ENCODE results near the gene POLG.

Gene POLG

DNA sequence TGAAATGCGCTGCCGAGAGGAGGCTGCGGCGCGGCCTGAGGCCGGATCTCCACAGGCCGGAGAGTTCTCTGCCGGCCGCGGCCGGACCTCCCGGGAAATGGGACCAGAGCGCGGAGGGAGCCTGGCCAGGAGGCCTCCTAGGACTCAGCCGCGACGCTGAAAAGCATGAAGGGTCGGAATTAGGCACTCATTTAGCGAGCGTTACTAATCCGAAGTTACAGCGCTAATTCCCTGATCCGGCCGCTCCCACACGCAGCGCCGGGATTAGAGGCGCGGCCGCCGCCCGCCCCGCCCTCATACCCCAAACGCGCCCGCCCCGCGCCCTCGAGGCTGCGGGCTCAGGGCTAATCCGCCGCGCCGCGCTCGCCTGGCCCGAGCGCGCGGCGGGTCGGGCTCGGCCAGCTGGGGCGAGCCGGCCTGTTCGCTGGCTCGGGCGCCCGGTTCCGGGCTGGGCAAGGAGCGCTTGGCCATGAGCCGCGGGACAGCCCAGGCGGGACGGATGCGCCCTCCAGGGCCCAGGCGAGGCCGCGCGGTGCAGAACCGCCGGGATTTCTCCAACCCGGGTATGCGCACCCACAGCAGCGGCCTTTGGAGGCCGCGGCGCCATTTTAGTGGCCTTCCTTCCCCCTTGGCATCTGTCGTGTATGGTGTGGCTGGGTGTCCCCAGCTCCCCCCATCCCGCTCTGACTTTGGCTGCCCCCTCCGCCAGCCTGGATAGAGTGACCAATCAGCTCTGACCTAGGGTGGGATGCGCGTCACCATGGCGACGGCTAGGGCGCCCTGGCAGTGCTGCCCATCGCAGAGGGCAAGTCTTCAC, 36.8 kb upstream of the POLG start:
- H3K4me3 ChIP-seq (ENCODE audit: low read length), result no peak overlapping the region
- DNase-seq (ENCODE audit: low read depth, low spot score), result no peak

DNA sequence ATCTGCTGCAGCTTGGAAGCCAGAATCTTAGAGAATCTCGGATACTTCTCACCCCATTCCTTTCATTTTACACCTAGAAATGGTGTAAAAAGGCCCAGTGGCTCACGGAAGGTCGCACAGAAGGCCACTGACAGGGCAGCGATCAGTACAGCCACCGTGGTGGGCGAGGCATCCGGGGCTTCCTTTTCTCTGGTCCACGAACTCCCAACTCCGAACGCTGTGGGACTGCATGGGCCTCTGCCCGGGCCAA, 36.3 kb upstream of the POLG start:
- DNase-seq (ENCODE audit: low read depth, low spot score), result no peak
- H3K4me3 ChIP-seq (ENCODE audit: low read length), result no peak overlapping the region

DNA sequence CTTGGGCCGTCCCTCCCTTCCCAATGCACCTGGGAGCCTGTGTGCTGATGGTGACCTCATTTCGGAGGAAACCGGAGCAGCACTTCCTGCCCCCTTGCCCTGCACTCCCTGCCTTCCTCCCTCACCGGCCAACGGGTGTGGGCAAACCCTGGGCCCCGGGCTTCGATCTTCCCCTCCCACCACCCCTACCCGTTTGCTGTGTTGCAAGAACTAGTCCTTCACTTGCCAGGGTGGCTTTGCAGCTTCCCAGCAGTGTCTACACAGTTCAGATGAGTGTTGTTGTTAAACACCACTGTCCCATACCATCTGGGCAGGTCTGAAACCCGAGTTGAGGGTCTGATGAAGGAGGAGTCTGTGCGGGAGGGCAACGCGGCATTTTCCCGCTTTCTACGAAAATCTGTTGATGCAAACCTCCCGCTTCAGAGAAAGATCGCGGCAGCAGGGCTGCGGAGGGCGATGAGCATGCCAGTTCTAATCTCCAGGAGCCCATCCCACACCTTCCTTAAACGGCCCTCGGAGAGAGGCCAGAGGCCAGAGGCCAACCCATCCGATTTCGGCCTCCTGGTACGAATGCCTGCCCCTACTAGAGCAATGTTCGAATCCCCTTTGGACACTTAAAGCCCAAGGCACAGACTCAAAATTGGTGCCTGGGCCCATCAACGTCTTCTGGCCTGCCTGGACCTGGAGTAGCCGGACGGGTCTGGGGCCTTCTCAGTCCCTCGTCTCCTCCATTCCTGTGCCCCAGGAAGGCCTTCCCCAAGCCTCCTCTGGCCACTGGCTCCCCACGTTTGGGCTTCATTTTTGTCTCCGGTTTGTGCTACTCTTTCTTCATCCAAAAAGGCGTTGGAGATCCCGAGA, 35.7 kb upstream of the POLG start:
- H3K4me3 ChIP-seq (ENCODE audit: low read length), result no peak overlapping the region
- no peak for DNase-seq (ENCODE audit: low read depth, low spot score)

DNA sequence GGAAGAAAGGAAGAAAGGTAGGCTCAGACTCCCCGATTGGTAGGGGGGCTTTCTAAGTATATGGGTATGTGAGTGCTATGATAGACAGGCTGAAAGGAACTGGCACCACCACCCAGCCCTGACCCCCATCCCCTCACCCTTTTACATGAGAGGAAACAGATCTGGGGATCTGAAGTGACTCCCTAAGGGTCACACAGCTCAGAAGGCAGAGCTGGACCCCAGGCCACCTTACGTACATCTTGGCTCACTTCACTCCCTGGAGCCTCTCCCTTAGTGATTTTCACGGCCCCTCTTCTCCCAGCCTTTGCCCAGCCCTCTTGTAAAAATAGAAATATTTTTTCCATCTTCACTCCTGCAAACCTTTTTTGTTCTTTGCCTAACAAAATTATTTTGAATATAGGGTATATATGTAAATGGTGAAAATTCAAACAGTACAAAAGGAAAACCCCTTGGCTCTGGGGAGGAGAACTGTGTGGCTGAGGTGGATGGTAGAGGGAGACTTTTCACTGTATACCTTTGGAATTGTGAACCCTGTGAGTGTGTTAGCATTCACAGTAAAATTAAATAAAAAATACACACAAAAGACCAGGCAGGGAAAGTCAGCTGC, 34.8 kb upstream of the POLG start:
- no peak overlapping the region for H3K4me3 ChIP-seq (ENCODE audit: low read length)
- no peak for DNase-seq (ENCODE audit: low read depth, low spot score)

DNA sequence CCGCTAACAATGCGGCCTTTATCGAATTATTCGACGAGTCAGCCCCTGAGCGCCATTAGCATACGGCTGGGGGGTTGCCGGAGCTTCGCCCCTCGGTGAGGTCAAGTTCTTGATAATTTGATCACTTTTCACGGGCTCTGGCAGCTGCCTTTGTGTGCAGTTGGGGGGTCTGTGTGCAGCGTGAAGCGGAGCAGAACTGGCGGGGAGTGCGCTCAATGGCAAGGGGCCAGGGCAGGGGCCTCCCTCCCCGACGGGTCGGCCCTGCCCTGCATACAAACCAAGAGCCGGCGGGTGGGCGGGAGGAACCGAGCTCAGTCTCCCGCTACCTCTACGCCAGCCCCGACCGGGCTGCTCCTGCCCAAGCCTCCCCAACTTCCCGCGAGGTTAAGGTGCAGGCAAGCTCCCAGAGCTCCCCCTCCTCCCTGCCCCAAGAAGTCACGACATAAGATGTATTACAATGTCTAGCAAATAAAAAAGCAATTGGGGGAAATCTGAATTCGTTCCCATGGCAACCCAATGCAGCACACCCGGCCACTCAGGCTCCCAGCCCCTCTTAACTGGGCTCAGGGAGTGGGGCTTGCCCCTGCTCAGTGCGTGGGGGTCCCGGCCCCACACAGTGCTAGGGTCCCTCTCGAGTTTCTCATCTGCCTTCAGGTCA, 34.1 kb upstream of the POLG start:
- no peak for DNase-seq (ENCODE audit: low read depth, low spot score)
- H3K4me3 ChIP-seq (ENCODE audit: low read length), result peak overlapping the region; percentile 59; the same call in 1 of the 2 replicates

DNA sequence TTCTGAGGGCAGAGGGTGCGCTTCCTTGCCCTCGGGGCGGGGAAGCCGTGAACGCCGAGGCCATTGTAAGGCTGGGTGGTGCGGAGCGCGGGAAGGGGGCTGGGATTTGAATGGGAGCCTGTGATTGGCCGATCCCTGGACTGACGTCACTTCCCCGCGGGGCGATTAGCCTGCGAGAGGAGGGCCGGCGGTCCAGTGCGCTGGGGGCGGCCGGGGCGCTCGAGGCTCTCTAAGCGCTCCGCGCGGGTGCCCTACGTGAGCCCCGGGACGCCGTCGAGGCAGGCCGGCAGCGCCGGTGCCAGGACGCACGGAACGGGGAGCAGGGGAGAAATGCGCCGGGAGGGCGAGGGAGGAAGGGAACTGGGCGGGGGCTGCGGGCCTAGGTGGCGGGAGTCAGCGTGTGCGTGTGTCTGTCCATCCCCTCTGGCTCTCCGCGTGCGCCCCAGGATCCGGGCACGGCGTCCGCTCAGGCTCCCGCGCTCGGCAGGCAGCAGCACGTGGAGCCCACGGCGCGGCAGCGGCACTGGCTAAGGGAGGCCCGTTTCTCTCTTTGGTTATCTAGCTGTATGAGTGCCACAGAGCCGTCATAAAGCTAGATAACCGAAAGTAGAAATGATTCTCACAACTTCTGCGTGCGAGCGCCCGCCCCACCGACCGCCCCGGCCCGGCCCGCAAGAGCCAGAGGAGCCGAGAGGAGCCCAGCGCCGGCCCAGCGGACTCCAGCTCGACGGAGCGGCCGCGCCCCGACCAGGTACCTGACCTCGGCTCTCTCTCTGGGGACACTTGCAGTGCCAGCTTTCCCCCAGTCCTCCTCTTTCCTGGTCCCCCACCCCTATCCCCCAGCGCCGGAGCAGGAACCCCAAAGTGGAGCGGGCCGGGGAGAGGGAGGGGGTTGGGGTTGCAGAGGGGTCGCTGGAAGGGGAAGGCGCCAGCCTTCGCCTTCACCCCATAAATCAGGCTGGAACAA, 33.1 kb upstream of the POLG start:
- peak overlapping the region; percentile 59 for H3K4me3 ChIP-seq (ENCODE audit: low read length)
- peak; percentile 75 for DNase-seq (ENCODE audit: low read depth, low spot score)

DNA sequence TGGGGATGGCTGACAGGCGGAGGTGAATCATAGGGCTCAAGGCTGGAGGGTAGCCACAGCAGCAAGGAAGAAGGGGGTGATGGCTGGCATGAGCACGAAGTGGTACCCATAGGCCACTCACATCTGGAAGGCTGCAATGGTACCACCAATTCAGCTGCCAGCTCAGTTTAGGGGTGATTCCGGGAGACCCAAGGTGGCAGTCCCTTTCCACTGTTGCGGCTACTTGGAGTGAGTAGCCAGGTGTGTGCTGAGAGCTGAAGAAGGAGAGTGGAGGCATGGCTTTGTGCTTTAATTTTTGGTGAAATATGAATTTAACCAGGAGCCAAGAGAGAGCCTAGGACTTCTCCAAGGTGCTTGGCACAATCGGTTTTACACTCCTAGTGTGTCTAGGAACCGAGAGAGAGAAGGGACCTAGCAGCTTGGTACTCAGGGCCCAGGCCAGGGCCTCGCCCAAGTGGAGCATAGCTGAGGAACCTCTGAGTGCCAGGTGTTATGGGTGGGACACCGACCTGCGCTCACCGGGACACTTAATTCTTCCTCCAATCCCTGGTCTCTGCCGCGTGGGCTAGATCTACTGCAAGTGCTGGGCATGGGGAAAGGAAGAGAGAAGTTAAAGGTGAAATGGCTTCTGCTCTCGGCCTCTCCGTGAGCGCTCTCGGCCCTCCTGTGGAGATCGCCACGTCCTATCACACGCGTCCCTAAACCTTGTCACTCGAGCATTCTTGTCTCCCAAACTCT, 32.2 kb upstream of the POLG start:
- peak overlapping the region; percentile 59 for H3K4me3 ChIP-seq (ENCODE audit: low read length)

DNA sequence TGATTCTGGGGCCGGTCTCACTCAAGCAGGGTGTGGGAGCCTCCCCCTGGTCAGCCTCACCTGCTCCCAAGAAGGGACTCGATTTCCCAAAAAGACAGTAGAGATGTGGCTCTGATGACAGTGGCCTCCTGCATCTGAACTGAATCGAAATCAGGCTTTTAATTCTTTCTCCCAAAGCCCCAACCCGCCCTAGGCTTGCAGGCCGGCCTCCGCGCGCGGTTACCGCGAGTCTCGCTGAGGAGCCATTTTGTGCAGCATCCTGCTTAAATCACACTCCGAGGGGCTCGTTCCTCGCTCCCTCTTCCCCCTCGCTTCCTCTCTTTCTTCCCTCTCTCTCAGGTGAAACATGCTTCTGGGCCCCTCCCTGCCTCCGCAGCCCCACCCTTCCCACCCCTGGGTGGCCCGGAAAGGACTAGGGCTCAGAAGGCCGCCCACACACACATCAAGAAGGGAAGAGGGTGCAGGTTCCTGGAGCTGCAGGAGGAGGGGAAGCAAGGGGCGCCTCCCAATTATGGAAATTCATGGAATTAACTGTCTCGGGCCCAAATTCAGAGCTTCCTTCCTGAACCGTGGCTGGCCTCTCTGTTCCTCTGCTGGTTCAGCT, 30.9 kb upstream of the POLG start:
- DNase-seq (ENCODE audit: low read depth, low spot score), result no peak
- no peak overlapping the region for H3K4me3 ChIP-seq (ENCODE audit: low read length)

More for the DNA sequence above, 32.2 kb upstream of the POLG start:
- no peak for DNase-seq (ENCODE audit: low read depth, low spot score)

DNA sequence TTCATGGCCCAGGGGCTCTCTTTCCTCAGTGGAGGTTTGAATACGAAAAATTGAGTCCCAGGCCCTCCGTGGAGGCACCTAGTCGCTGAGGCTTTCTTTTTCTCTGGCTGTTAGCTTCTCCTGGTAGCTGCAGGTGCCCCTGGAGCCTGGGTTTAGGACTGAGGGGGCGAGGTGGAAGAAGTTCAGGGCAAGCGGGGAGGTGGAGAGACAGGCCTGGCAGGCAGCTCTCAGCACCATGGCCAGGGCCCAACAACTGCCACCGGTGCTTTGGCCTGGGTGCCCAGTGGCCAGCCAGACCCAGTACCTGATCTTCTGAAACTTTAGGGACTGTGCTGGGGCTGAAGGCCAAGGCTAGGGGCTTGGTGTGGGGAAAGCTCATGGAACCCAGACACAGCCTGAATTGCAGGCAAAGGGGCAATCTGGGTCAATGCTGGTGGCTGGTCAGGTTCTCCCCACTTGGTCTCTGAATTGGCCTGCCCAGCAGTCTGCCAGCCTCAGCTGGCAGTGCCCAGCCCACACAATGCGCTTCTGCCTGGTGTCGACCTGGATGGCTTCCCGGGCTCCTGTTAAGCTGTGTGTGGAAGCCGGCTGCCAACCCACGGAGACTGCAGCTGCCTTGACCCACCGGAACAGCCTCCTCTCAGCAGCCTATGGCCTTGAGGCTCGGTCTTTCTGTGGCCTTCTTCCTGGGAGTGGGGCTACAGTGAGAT, 30.3 kb upstream of the POLG start:
- no peak overlapping the region for H3K4me3 ChIP-seq (ENCODE audit: low read length)
- no peak for DNase-seq (ENCODE audit: low read depth, low spot score)

DNA sequence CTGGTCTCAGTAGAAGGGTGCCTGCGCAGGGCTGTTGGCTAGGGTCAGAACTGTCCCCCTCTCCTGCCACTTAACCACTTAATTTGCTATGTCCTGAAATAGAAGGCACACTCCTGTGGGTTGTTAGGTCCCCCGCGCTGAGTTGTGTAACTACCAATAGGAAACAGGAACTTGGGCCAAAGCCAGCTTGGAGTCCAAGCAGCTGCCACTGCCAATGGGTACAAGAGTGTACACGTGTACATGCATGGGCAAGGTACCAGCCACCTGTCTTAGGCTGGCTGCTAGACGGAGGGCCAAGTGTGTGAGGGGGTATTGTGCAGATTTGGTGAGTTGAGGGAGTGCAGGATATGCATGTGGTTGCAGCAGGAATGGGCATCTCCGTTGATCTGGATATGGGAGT, 29.7 kb upstream of the POLG start:
- DNase-seq (ENCODE audit: low read depth, low spot score), result no peak
- no peak overlapping the region for H3K4me3 ChIP-seq (ENCODE audit: low read length)

DNA sequence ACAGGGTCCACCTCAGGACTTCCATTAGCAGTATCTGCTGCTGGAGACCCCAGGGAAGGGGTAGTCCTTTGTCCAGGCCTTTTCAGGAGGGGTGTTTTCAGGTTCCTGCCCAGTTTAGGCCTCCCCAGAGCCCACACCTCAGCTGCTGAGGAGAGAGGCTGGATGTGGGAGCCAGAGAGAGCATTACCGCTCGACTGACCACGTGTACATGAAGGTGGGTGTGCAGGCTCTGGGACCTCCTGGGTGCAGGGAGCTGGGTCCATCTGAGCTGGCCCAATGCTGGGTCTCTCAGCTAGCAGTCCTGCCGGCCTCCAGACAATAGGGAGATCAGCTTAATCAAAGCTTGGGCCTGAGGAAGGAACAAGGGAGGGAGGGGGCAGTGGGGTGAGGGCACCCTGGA, 29.1 kb upstream of the POLG start:
- H3K4me3 ChIP-seq (ENCODE audit: low read length), result no peak overlapping the region
- no peak for DNase-seq (ENCODE audit: low read depth, low spot score)

DNA sequence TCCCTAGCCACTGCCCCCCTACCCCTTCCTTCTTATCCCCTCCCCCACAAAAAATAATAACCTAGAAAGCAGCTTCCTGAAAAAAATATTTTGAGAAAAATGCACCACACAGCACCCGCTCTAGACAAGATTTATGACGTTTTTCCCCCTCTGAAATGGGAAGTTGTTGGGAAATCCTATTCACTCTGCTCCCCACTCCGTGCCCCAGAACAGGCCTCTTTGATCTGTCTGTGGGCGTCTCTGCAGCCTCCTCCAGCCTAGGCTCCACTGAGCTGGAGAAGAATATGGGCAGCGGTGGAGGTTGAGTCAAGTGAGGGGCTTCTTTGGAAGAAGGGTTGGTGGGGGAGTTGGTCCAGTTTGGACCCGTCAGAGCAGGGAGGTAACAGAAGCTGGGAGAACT, 28.5 kb upstream of the POLG start:
- DNase-seq (ENCODE audit: low read depth, low spot score), result no peak
- H3K4me3 ChIP-seq (ENCODE audit: low read length), result no peak overlapping the region

DNA sequence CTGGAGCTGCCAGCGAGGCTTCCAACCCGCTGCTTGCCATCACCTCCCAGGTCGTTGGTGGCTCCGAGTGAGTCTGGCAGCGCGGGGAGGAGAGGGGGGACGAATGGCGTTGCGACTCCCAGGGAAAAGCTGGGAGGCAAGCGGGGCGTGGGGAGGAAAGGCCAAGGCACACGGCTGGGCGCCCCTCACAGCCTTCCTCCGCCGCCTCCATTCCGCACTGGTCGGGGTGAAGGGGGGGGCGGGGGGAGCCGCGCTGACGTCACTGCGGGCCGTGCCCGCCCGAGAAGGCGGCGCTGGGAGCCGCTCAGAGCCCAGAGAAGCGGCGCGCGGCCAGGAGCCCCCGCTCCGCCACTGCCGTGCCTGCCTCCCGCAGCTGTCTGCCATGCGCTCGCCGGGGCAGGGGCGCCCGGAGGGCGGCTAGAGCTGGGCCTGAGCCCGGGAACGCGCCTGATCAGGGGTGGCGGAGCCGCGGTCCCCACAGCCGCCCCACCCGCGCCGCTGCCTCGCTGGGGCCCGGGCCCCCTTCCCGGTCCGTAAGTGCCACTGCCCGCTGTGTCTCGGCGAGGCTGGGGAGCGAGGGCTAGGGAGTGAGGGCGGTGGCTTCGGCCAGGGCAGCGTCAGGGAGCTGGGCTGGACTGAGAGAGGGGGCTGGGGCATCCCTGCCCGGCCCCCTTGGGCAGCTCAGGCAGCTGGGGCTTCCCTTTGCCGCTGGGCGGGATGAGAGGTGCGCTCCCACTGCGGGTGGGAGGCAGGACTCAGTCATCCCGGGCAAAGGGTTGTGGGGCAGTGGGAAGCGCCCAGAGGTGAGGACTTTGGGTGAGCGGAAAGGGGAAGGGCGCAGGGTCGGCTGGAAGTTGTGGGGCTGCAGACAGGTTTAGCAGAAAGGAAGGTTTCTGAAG, 27.8 kb upstream of the POLG start:
- H3K4me3 ChIP-seq (ENCODE audit: low read length), result no peak overlapping the region

DNA sequence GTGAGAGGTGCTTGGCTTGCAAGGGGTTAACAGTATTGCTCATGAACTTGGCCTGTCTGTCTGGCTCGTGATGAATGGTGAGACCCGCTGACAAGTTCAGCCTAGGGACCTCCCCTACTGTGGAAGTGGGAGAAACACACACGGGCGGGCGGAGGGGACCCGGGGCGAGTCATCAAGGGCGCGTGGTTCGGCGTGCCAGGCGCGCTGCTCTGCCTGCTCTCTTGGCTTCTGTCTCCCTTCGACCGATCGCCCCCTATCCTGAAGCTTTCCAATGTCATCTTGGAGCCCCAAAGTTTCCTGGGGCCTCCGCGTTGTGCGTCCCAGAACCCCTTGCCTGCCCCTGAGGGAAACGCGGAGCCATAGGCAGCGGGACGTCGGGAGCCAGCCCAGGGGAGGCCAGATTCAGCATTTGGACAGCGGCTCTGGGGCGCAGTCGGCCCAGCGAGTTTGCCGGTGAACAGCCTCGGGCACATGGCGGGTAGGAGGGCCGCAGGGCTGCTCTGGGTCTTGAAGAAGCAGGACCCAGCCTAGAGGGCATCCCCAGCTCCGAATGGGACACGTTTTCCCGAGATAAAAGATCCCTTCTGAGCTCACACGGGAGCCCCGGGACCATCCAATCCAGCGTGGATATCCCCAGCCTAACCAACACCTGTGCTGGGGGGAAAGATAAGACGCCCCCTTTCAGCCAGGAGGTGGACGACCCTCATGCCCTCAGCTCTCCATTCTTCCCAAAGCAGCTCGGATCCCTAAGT, 27.0 kb upstream of the POLG start:
- DNase-seq (ENCODE audit: low read depth, low spot score), result no peak
- H3K4me3 ChIP-seq (ENCODE audit: low read length), result no peak overlapping the region

More for the DNA sequence above, 27.8 kb upstream of the POLG start:
- DNase-seq (ENCODE audit: low read depth, low spot score), result no peak

DNA sequence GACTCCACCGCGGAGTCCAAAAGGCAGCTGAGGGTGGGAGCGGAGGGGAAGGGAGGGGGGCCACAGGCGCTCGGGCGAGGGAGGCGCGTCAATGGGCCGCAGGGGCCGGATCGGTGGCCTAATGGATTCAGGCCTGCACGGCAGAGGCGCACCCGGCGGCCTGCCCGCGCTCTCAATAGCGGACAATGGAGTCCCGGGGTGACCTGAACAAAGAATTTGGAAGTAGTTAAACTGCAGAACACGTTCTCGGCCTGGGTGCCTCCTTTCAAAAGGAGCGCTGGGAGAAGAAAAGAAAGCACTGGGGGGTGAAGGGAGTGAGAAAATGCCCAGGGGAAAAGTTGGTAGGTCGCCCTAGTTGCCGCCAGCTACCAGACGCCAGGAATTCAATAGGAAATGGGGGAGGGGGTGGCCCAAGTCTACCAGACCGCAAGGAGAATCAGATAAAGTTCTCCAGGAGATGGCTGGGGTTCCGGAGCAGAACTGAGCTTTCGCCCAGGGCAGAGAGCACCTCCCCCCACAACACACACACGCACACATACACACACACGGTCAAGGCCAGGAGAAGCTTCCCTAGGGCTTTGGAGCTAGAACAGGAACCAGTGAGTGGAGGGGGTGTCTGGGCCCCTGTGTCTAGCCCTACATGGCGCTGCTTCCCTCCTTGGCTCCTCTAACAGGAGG, 25.8 kb upstream of the POLG start:
- DNase-seq (ENCODE audit: low read depth, low spot score), result no peak

More for the DNA sequence above, 25.8 kb upstream of the POLG start:
- no peak overlapping the region for H3K4me3 ChIP-seq (ENCODE audit: low read length)

Data from Jurkat, Clone E6-1 (cell line).